HepG2 (cell line): ENCODE results near the gene CAVIN1. TPM values are rescaled to one million over a fixed set of nuclear protein-coding genes. Genes with fewer than 3 reads are reported as not detected.
A peak's percentile ranks its signal among the peaks of the same experiment; 100 is the strongest.

Experiments
- ARNT ChIP-seq: fragments of 450-650 bp; IDR thresholded peaks from 2 replicates; pipeline ENCODE4 v1.6.1; 2017
- ATM ChIP-seq: fragments of 450-650 bp; IDR thresholded peaks from 2 replicates; pipeline ENCODE4 v1.7.1; 2017; ENCODE audit warnings: mild to moderate bottlenecking, borderline replicate concordance
- MIER3 ChIP-seq: IDR thresholded peaks from 2 replicates; pipeline ENCODE4 v1.6.1; 2016; ENCODE audit warnings: missing compliant biosample characterization, borderline replicate concordance
- NFATC3 ChIP-seq: sonication (generic); formaldehyde crosslinking; IDR thresholded peaks from 2 replicates; pipeline ENCODE4 v1.5.1; 2020; ENCODE audit warnings: mild to moderate bottlenecking, missing genetic modification reagents
- NFRKB ChIP-seq: fragments of 450-650 bp; IDR thresholded peaks from 2 replicates; pipeline ENCODE4 v1.6.1; 2017
- POGZ ChIP-seq: sonication (generic); formaldehyde crosslinking; IDR thresholded peaks from 2 replicates; pipeline ENCODE4 v1.4.0; 2020; ENCODE audit warnings: mild to moderate bottlenecking, missing genetic modification reagents
- UBTF ChIP-seq: sonication (generic); formaldehyde crosslinking; IDR thresholded peaks from 2 replicates; pipeline ENCODE4 v1.4.0; 2020; ENCODE audit warnings: mild to moderate bottlenecking, missing genetic modification reagents
- YEATS2 ChIP-seq: sonication (generic); formaldehyde crosslinking; IDR thresholded peaks from 2 replicates; pipeline ENCODE4 v1.4.0; 2020; ENCODE audit warnings: missing genetic modification reagents, borderline replicate concordance
- ZBTB21 ChIP-seq: sonication (generic); formaldehyde crosslinking; IDR thresholded peaks from 2 replicates; pipeline ENCODE4 v1.4.0; 2020; ENCODE audit warnings: missing genetic modification reagents
- ZMAT3 ChIP-seq: sonication (generic); formaldehyde crosslinking; conservative IDR thresholded peaks from 2 replicates; pipeline ENCODE4 v1.7.0; 2021; ENCODE audit warnings: missing genetic modification reagents
- ZNF101 ChIP-seq: sonication (generic); formaldehyde crosslinking; IDR thresholded peaks from 2 replicates; pipeline ENCODE4 v1.4.0; 2020; ENCODE audit warnings: mild to moderate bottlenecking, low read depth, missing genetic modification reagents, borderline replicate concordance
- ZNF253 ChIP-seq: sonication (generic); formaldehyde crosslinking; IDR thresholded peaks from 2 replicates; pipeline ENCODE4 v1.8.0; 2022; ENCODE audit warnings: mild to moderate bottlenecking, missing genetic modification reagents, borderline replicate concordance
- ZNF496 ChIP-seq: sonication (generic); formaldehyde crosslinking; IDR thresholded peaks from 2 replicates; pipeline ENCODE4 v1.8.1; 2023; ENCODE audit warnings: mild to moderate bottlenecking, moderate library complexity, missing genetic modification reagents; ENCODE audit not compliant: insufficient replicate concordance
- ZNF510 ChIP-seq: sonication (generic); formaldehyde crosslinking; IDR thresholded peaks from 2 replicates; pipeline ENCODE4 v1.4.0; 2020; ENCODE audit warnings: low read depth, mild to moderate bottlenecking, missing genetic modification reagents
- ZNF512B ChIP-seq: sonication (generic); formaldehyde crosslinking; IDR thresholded peaks from 2 replicates; pipeline ENCODE4 v1.5.1; 2020; ENCODE audit warnings: missing genetic modification reagents, mild to moderate bottlenecking, borderline replicate concordance
- ZNF547 ChIP-seq: sonication (generic); formaldehyde crosslinking; IDR thresholded peaks from 2 replicates; pipeline ENCODE4 v1.5.1; 2020; ENCODE audit warnings: mild to moderate bottlenecking, missing genetic modification reagents
- ZNF790 ChIP-seq: sonication (generic); formaldehyde crosslinking; IDR thresholded peaks from 2 replicates; pipeline ENCODE4 v1.8.0; 2022; ENCODE audit warnings: missing genetic modification reagents, mild to moderate bottlenecking, borderline replicate concordance
- ZSCAN21 ChIP-seq: sonication (generic); formaldehyde crosslinking; IDR thresholded peaks from 2 replicates; pipeline ENCODE4 v1.8.0; 2022; ENCODE audit warnings: mild to moderate bottlenecking, missing genetic modification reagents, moderate library complexity, borderline replicate concordance
- polyA plus RNA-seq, 8 experiments: library from polyadenylated mRNA; depleted of rRNA in 3 of 8; stranded (reverse) in 7 of 8; unstranded in 1 of 8; fragments of >200 nt; fragmentation: Illumina TruSeq in 4 of 8; extraction: Trizol in 4 of 8; gene quantifications; 2 replicates each; pipeline versions ENCODE4 v1.2.1 to v1.2.3, GENCODE V29; 2011 to 2016; ENCODE audit warnings: low read depth in 4 of 8, missing spikeins in 1 of 8, mixed read lengths in 1 of 8; ENCODE audit not compliant: insufficient read depth in 1 of 8
- total RNA-seq, 5 experiments: library from RNA; depleted of rRNA; stranded (reverse); fragments of >200 nt; fragmentation: Illumina TruSeq; extraction: Trizol; gene quantifications; 2 replicates each; pipeline ENCODE4 v1.2.3, GENCODE V29; 2016; ENCODE audit warnings: low read depth in 1 of 5
- TF ChIP-seq, protein P1 (sequence below): sonication (generic); formaldehyde crosslinking; IDR thresholded peaks from 2 replicates; pipeline ENCODE4 v1.4.0; 2020; ENCODE audit warnings: mild to moderate bottlenecking, missing genetic modification reagents
- TF ChIP-seq, protein P2 (sequence below): IDR thresholded peaks from 2 replicates; pipeline ENCODE4 v1.6.1; 2012; ENCODE audit warnings: low read depth, low read length, improper control_type of control experiment

Gene CAVIN1
- total and polyA plus RNA-seq, 2 of the 13 experiments (the other 11 are each of a cell fraction or from before 2014, with no cell fraction given) = 15.9 to 25.5 TPM

GRCh38 chr17:42428141-42428944, 5.3 kb upstream of the CAVIN1 start (continued):
- TF ChIP-seq ZNF512B (CRISPR knock-in tag) (no peak; the same call in 1 of the 2 replicates), NFRKB (no peak), ZNF510 (CRISPR knock-in tag) (no peak), ZMAT3 (no peak), ZBTB21 (CRISPR knock-in tag) (peak; percentile 55), ATM (no peak), ZNF101 (no peak), UBTF (CRISPR knock-in tag) (no peak), ZNF253 (no peak), ZSCAN21 (CRISPR knock-in tag) (no peak), NFATC3 (CRISPR knock-in tag) (no peak), ARNT (no peak), YEATS2 (CRISPR knock-in tag) (peak; percentile 26; the same call in 1 of the 2 replicates), ZNF790 (no peak), ZNF496 (CRISPR knock-in tag) (no peak), MIER3 (CRISPR knock-in tag) (0 out of 2 replicates have a peak, but pooled peaks have one; percentile 29), ZNF547 (CRISPR knock-in tag) (no peak), POGZ (peak; percentile 13; the same call in 1 of the 2 replicates)
- TF ChIP-seq, protein P1, sequence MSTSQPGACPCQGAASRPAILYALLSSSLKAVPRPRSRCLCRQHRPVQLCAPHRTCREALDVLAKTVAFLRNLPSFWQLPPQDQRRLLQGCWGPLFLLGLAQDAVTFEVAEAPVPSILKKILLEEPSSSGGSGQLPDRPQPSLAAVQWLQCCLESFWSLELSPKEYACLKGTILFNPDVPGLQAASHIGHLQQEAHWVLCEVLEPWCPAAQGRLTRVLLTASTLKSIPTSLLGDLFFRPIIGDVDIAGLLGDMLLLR (CRISPR knock-in tag) = no peak
- TF ChIP-seq, protein P2, sequence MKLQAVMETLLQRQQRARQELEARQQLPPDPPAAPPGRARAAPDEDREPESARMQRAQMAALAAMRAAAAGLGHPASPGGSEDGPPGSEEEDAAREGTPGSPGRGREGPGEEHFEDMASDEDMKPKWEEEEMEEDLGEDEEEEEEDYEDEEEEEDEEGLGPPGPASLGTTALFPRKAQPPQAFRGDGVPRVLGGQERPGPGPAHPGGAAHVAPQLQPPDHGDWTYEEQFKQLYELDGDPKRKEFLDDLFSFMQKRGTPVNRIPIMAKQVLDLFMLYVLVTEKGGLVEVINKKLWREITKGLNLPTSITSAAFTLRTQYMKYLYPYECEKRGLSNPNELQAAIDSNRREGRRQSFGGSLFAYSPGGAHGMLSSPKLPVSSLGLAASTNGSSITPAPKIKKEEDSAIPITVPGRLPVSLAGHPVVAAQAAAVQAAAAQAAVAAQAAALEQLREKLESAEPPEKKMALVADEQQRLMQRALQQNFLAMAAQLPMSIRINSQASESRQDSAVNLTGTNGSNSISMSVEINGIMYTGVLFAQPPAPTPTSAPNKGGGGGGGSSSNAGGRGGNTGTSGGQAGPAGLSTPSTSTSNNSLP = peak; percentile 58
